GM21717 (cell line): ENCODE results near the gene TAS2R1.
"Not testable (repeated sequence)": the region's sequence is repeated elsewhere in the genome, so short reads cannot be mapped to it uniquely, and the experiment has no call there.

Experiments
- ATAC-seq: cut with Tn5 transposase; IDR thresholded peaks from one replicate; pipeline ENCODE4 v1.9.1; 2021; ENCODE audit warnings: mild to moderate bottlenecking, moderate library complexity; ENCODE audit not compliant: unreplicated experiment

Gene TAS2R1

DNA sequence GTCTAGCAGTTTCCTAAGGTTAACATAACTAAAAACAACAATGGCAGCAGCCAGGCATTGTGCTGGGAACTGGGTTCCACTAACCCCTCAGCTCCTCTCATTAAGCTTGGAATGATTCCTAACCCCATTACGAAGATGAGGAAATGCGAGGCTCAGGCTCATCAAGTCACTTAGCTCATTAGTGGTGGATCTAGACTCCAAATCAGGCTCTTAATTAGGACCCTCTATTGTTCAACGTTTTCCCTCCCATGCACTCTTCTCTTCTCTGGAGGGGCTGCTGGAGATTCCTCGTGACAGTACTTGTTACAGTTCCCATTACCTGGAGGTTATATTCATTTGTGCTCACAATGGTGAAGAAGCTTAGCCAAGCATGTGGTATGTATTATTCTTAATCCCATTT lies 6.5 kb downstream of the TAS2R1 start:
- ATAC-seq, result no peak

DNA sequence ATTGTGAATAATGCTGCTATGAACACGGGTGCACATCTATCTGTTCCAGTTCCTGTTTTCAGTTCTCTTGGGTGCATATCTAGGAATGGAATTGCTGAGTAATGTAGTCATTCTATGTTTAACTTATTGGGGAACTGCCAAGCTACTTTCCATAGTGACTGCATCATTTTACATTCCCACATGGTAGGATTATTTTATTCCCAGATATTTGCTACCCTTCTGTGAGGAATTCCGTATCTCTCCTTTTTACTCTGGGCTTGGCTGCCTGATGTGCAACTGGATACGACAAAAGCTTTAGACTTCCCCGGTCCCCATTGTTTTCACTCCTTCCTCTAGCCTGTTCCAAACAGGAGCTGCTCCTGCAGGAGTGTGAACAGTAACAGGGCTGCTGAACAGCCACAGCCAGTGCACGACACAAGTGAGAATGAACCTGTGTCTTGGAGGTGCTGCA lies 7.2 kb downstream of the TAS2R1 start:
- no peak for ATAC-seq

- no peak for ATAC-seq
These were observed 8.7 kb downstream of the TAS2R1 start for GRCh38 chr5:9621379-9621903.

DNA sequence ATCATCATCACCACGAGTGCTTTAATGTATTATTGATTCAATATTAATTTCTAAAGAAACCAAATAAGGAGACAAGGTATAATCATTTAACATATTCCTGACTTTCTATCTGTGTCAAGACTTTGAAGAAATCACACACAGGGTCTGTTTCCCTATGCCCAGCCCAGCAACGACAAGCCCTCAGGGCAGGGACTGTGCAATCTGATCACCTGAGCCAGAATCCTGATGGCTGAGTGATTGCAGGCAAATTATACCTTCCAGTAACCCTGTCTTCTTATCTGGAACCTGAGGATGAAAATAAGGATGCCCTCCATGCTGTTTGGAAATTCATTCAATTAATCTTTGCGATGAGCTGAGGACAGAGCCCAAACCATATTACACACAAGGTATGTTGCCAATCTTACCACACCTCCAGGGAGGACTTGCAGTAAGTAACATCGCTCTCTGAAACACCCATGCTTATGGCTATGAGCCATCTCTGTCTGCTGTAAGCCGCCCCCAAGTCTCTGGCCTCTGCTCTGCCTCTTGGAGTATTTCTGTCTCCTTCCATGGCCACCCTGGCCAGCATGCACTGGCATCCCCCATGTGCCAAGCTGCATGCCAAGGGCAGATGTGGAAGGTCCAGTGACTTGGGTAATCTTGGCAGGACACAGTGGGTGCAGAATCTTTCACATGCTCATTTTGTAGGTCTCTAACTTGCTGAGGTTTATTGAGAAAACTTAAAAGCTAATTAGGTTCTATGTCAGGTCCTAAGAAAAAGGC lies 10.6 kb downstream of the TAS2R1 start:
- no peak for ATAC-seq

DNA sequence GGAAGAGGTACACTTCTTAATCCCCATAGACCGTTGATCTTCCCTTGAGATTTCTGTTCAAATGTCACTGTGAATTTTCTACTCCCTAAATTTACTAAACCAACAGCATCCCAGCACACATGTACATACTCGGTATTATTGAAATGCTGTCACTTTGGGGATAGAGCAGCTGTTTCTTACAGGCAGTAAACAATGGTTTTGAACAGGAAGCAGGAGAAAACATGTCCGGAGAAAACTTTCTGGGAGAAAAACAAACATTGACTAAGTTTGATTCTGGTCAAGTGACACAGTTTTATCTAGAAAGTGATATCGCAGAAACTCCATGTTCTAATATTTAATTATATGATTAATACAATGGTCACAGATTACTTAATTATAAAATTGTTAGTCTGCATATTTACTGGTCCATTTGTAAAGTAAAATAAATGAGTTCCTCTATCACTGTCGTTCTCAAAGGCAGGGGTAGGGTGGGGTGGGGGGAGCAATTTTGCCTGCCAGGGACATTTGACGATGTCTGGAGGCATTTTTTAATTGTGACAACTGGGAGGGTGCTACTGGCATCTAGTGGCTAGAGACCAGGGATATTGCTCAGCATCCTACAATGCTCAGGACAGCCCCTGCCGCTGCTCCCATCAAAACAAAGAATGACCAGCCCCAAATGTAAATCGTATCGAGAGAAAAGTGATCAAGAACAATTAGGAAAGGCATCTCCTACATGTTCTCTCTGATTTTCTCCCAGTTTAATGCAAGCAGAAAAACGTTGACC lies 12.2 kb downstream of the TAS2R1 start:
- ATAC-seq, result no peak

- ATAC-seq, result no peak
These were observed 12.9 kb downstream of the TAS2R1 start for GRCh38 chr5:9617221-9617620.

GRCh38 chr5:9615331-9615730 lies 14.8 kb downstream of the TAS2R1 start:
- no peak for ATAC-seq

GRCh38 chr5:9613360-9613759 lies 16.8 kb downstream of the TAS2R1 start:
- no peak for ATAC-seq

DNA sequence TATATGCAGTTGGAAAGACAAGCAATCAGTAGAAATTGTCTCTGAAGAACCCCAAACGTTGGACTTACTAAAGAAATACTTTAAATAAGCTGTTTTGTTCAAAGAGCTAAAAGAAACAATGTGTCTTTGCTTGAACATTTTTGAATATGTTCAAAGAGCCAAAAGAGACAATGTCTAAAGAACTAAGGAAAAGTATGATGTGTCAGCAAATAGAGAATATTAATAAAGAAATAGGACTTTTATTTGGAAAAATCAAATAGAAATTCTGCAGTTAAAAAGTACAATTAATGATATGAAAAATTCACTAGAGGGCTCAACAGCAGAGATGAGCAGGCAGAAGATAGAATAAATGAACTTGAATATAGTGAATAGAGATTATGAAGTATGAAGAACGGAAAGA lies 19.2 kb downstream of the TAS2R1 start:
- ATAC-seq, result no peak

DNA sequence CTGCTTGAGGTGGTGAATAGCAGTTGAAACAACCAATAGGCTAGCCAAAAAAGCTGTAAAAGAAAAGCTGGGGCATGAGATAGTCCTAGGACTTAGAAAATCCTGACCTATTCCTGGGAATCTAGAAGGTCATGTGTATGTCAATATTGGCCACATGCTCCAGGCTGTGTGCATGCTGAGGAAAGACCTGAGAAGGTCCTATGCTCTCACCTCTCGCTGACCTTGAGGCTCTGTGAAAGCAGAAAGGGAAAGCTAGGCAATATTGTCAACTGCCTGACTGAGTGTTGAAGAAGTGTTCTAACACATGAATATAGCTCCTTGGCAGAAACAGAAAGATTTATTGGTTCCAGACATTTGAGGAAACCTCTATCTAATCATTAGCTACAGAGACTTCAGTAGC lies 19.8 kb downstream of the TAS2R1 start:
- ATAC-seq, result no peak

- ATAC-seq, result no peak
These were observed 22.1 kb downstream of the TAS2R1 start for GRCh38 chr5:9608093-9608492.

GRCh38 chr5:9605041-9605838 lies 24.9 kb downstream of the TAS2R1 start:
- ATAC-seq, result no peak

DNA sequence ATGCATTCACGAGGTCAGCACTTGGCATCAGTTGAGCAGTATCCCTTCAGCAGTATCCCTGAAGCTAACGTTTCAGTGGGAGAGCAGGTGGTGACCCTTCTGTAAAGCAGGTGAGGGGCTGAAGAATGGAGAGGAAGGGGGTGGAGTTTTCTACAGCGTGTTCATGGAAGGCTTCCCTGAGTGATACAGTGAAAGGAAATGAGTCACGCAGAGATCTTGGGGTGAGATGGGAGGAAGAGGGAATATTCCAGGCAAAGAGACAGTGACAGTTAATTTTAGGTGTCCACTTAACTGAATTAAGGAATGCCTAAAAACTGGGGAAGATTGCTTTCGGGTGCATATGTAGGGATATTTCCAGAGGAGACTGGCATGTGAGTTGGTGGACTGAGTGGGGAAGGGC lies 25.7 kb downstream of the TAS2R1 start:
- no peak for ATAC-seq

- ATAC-seq, result no peak
These were observed 29.0 kb downstream of the TAS2R1 start for GRCh38 chr5:9601055-9601739.

- no peak for ATAC-seq
These were observed 30.8 kb downstream of the TAS2R1 start for GRCh38 chr5:9599391-9599790.

- not testable (repeated sequence) for ATAC-seq
These were observed 31.8 kb downstream of the TAS2R1 start for GRCh38 chr5:9598329-9598728.

DNA sequence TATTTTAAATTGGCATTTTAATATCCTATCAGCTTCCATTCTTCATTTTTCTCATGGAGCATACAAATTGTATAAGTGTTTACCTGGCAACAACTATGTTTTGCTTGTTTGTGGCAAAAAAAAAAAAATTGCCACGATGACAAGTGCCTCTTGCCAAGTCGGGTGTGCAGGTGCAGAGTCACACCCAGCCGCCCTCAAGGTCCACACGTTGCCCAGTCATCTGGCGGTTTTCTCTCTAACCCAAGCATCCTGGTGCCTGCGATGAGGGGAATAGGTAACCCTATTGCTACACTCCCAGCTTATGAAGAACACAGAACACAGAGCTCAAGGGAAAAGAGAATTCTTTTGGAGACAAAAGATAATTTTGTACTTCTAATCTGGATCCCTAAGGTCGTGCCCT lies 32.8 kb downstream of the TAS2R1 start:
- ATAC-seq, result not testable (repeated sequence)

- no peak for ATAC-seq
These were observed 33.3 kb downstream of the TAS2R1 start for GRCh38 chr5:9596824-9597223.

GRCh38 chr5:9596171-9596780 lies 33.9 kb downstream of the TAS2R1 start:
- no peak for ATAC-seq

- no peak for ATAC-seq
These were observed 35.2 kb downstream of the TAS2R1 start for GRCh38 chr5:9594913-9595312.
